A673 (cell line): Measurements from ENCODE around the gene OXSM.

Experiments
- CTCF ChIP-seq: fragments of 300-800, 200-600 bp; sonication (generic); conservative IDR thresholded peaks from 2 replicates; pipeline ENCODE4 v1.5.1; 2017; ENCODE audit warnings: low read depth, mild to moderate bottlenecking, antibody characterized with exemption, low read length, moderate library complexity, mixed read lengths
- EZH2 ChIP-seq: fragments of 200-600 bp; sonication (generic); IDR thresholded peaks from 2 replicates; pipeline ENCODE4 v1.6.1; 2017; ENCODE audit warnings: borderline replicate concordance, low read depth, mild to moderate bottlenecking, mixed read lengths, antibody characterized with exemption, low read length; ENCODE audit not compliant: poor library complexity, severe bottlenecking

DNA sequence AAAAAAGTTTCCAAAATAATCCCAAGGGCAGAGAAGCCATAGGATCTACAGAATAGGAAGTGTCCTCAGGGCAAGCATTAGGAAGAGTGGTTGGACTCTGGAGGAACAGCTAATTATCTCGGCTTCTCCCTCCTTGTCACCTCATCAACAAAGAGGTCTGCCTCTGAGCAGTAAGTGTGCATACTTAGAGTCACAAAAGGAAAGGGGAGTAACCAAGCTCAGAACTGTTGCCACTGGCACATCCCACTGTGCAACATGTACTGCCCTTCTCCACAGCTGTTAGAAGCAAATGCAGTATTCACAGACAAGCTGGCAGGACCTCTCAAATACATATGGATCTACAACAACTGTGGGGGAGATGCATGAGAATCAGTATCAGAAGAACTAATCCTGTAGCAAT, 38.2 kb upstream of the OXSM start:
- TF ChIP-seq CTCF (no peak), EZH2 (no peak)
